KOPT-K1 (cell line): ENCODE measurements around the gene SALL3.

Experiments used
- H3K27ac ChIP-seq: fragments of 200-600 bp; sonication (generic); 2 replicates; pipeline ENCODE4 v1.5.1; 2016; ENCODE audit warnings: antibody characterized with exemption, mild to moderate bottlenecking, low read depth, low read length; ENCODE audit not compliant: poor library complexity, severe bottlenecking
- H3K36me3 ChIP-seq: fragments of 200-600 bp; sonication (generic); 2 replicates; pipeline ENCODE4 v1.5.1; 2017; ENCODE audit warnings: antibody characterized with exemption, mild to moderate bottlenecking, low read length, moderate library complexity; ENCODE audit not compliant: insufficient read depth
- H3K9me3 ChIP-seq: fragments of 200-600 bp; sonication (generic); 2 replicates; pipeline ENCODE4 v1.5.1; 2017; ENCODE audit warnings: antibody characterized with exemption, low read length, mild to moderate bottlenecking; ENCODE audit not compliant: insufficient read depth, poor library complexity, severe bottlenecking

SALL3 gene

DNA sequence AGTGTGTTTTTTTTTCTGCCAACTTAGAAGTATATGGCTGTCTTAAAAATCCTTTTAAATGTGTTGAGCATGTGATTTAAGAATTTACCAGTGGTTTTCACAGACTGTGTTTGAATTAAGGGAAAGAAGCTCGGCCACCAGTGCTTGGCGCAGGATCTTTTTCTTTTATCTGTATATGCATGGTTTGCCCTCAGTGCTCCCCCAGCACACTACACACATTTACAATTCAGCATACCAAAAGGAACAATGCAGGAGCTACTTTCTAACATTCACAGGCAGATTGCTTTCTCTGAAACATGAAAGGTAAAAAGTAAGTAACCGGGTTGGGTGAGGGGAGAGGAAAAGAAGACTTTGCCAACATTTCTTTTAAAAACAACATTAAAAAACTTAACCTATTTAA lies 3.9 kb downstream of the SALL3 start:
- no peaks in the 10 kb centered on the region for H3K9me3 ChIP-seq
- H3K27ac ChIP-seq: no peak overlapping the region
- H3K36me3 ChIP-seq: no peaks in the 10 kb centered on the region

DNA sequence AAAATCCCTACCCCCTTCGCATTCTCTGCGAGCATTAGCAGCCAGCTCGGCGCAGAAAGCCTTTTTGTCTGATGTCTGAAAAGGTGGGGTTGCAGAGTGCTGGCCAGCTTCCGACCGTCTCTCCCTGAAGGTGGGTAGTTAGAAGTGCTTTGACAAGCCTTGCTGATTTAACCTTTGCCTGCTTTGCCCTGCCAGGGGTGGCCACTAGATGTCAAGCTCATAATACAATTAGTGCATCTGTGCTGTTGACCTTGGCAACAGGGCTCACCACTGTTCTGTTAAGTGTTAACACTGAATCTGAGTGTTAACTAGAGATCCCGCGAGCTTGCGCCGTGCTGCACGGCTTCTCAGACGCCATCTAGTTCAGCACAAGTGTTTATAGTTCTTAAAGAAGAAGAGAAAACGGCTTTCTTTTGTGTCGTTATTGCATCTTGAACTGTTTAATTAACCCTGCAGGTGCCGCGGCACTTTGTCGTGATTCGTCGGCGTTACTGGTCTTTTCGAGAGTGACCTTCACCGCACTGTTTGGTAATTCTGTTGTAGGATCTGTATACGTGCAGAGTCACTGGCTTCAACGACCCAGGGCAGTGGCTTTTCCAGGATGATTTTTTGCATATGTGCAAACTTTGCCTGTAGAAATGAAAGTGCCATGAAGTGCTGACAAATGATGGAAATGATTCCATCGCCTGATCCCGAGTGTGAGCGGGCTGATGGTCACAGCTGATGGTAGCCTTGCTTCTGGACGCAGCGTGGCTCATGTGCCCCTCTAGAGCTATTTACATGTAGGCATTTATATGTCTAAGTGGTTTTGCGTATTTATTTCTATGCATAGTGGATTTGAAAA lies 5.5 kb downstream of the SALL3 start:
- no peaks in the 10 kb centered on the region for H3K9me3 ChIP-seq
- H3K36me3 ChIP-seq: no peaks in the 10 kb centered on the region
- no peak overlapping the region for H3K27ac ChIP-seq

DNA sequence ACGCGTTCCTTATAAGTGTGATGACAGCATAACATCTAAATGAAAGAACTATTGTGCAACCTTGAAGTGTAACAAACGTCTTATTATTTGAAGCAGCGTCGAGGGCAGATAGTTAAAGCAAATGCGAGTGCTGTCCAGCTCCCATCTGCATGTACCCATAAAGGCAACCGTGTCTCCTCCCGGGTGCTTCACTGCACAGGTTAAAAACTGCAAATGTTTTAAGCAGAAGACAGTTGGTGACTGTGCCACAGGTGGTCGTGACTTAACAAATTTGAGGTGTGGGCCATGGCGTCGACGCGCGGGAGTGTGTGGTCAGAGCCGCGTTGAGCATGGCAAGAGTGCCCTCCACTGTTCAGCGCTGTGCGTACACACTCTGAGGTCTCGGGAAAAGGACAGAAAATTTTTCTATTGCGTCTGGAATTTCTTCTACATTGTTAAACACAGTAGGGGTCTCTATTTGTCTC lies 6.4 kb downstream of the SALL3 start:
- H3K27ac ChIP-seq: no peak overlapping the region
- H3K9me3 ChIP-seq: no peaks in the 10 kb centered on the region
- no peaks in the 10 kb centered on the region for H3K36me3 ChIP-seq

DNA sequence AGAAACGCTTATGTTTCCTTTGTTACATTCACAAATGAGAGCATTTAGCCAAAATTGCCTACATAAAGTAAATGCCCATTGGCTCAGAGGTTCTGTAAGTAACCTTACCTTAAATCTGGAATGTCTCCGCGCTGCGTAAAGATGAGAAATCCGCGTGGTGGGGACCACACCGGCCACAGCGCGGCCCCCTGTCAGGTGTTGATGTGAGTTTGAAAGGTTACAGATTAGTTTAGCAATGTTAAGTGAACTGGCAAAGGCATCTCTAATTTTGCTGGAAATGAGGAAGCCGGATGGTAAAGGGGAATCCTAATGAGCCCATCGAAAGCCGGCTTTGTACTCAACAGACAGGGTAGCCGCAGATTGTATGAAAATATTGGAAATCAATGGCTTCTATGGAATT lies 11.8 kb downstream of the SALL3 start:
- Histone ChIP-seq H3K36me3 (no peaks in the 10 kb centered on the region), H3K9me3 (no peaks in the 10 kb centered on the region)

GRCh38 chr18:78992041-78993011 lies 12.7 kb downstream of the SALL3 start:
- no peaks in the 10 kb centered on the region for H3K36me3 ChIP-seq
- no peaks in the 10 kb centered on the region for H3K9me3 ChIP-seq
- H3K27ac ChIP-seq: no peak overlapping the region

More for the DNA sequence above, 11.8 kb downstream of the SALL3 start:
- H3K27ac ChIP-seq: no peak overlapping the region

DNA sequence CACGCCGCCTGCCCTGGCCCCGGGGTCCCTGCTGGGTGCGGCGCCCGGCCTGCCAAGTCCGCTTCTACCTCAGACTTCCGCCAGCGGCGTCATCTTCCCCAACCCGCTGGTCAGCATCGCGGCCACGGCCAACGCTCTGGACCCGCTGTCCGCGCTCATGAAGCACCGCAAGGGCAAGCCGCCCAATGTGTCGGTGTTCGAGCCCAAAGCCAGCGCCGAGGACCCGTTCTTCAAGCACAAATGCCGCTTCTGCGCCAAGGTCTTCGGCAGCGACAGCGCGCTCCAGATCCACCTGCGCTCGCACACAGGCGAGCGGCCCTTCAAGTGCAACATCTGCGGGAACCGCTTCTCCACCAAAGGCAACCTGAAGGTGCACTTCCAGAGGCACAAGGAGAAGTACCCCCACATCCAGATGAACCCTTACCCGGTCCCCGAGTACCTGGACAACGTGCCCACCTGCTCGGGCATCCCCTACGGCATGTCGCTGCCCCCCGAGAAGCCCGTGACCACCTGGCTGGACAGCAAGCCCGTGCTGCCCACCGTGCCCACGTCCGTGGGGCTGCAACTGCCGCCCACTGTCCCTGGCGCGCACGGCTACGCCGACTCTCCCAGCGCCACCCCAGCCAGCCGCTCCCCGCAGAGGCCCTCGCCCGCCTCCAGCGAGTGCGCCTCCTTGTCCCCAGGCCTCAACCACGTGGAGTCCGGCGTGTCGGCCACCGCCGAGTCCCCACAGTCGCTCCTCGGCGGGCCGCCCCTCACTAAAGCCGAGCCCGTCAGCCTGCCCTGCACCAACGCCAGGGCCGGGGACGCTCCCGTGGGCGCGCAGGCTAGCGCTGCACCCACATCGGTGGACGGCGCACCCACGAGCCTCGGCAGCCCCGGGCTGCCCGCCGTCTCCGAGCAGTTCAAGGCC lies 13.7 kb downstream of the SALL3 start:
- Histone ChIP-seq H3K36me3 (no peaks in the 10 kb centered on the region), H3K9me3 (no peaks in the 10 kb centered on the region)

GRCh38 chr18:78994000-78994399 lies 14.4 kb downstream of the SALL3 start:
- no peak overlapping the region for H3K27ac ChIP-seq
- H3K9me3 ChIP-seq: no peaks in the 10 kb centered on the region
- H3K36me3 ChIP-seq: no peaks in the 10 kb centered on the region

More for the DNA sequence above, 13.7 kb downstream of the SALL3 start:
- H3K27ac ChIP-seq: no peak overlapping the region

DNA sequence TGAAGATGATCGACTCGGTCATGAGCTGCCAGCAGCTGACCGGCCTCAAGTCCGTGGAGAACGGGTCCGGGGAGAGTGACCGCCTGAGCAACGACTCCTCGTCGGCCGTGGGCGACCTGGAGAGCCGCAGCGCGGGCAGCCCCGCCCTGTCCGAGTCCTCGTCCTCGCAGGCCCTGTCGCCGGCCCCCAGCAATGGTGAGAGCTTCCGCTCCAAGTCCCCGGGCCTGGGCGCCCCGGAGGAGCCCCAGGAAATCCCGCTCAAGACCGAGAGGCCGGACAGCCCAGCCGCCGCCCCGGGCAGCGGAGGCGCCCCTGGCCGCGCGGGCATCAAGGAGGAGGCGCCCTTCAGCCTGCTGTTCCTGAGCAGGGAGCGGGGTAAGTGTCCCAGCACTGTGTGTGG lies 14.9 kb downstream of the SALL3 start:
- Histone ChIP-seq H3K36me3 (no peaks in the 10 kb centered on the region), H3K27ac (no peak overlapping the region), H3K9me3 (no peaks in the 10 kb centered on the region)

DNA sequence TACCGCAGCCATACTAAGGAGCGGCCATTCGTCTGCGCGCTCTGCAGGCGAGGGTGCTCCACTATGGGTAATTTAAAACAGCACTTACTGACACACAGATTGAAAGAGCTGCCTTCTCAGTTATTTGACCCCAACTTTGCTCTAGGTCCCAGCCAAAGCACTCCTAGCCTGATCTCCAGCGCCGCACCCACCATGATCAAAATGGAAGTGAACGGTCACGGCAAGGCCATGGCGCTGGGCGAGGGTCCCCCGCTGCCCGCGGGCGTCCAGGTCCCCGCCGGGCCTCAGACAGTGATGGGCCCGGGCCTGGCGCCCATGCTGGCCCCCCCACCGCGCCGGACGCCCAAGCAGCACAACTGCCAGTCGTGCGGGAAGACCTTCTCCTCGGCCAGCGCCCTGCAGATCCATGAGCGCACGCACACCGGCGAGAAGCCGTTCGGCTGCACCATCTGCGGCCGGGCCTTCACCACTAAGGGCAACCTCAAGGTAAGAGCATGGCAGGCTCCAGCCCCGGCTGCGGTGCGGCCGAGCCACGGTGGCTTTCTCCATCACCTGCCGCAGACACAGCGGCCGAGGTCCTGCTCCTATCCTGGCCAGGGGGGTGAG lies 15.5 kb downstream of the SALL3 start:
- no peaks in the 10 kb centered on the region for H3K9me3 ChIP-seq
- H3K27ac ChIP-seq: no peak overlapping the region
- no peaks in the 10 kb centered on the region for H3K36me3 ChIP-seq

- Histone ChIP-seq H3K36me3 (no peaks in the 10 kb centered on the region), H3K9me3 (no peaks in the 10 kb centered on the region), H3K27ac (no peak overlapping the region)
Measured at GRCh38 chr18:78995740-78996395, 16.2 kb downstream of the SALL3 start.

GRCh38 chr18:78996741-78997490 lies 17.3 kb downstream of the SALL3 start:
- Histone ChIP-seq H3K9me3 (no peaks in the 10 kb centered on the region), H3K36me3 (no peaks in the 10 kb centered on the region), H3K27ac (no peak overlapping the region)

- Histone ChIP-seq H3K36me3 (no peaks in the 10 kb centered on the region), H3K9me3 (no peaks in the 10 kb centered on the region), H3K27ac (no peak overlapping the region)
Measured at GRCh38 chr18:78998371-78999071, 18.9 kb downstream of the SALL3 start.

DNA sequence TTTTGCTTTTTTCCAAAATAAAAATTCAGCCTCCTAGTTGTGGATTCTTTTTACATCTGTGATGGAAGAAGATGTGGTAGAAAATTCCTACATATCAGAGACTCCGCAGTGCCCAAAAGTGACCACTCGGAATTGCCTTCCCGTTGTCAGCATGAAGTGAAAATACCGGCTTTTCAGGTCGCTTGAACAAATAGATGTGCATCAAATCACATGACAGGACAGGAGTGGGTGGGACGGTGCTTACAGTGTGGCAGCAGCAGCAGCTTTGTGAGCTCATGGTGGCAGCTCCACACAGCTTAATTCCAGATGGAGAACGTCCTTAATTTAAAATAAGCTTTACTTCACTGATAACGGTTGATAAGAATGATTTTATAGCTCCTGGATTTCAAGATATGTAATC lies 20.3 kb downstream of the SALL3 start:
- no peak overlapping the region for H3K27ac ChIP-seq

More for the DNA sequence above, 20.3 kb downstream of the SALL3 start:
- Histone ChIP-seq H3K9me3 (no peaks in the 10 kb centered on the region), H3K36me3 (no peaks in the 10 kb centered on the region)
